ENCODE data around the gene SERINC4. TPM values are rescaled to one million over a fixed set of nuclear protein-coding genes. Genes with fewer than 3 reads are reported as not detected.
"Not testable (repeated sequence)": the region's sequence is repeated elsewhere in the genome, so short reads cannot be mapped to it uniquely, and the experiment has no call there.

Gene SERINC4
- total and polyA plus RNA-seq, 2 experiments from 2014 or later: not detected

- in situ Hi-C loops (cut with MboI): no loop called here
- H3F3A ChIP-seq (ENCODE audit: insufficient read depth): peaks cover 12% of the 10 kb centered on the region; the same call in 1 of the 2 replicates
- 12 to 19% methylated on average over 6 of the region's 6 CpGs for WGBS, 2 experiments (ENCODE audit: low coverage in 1 of 2, low lambda C conversion rate in 2 of 2, missing lambda C conversion rate in 2 of 2)
- peak overlapping the region; percentile 84 for H3K4me3 ChIP-seq
- peaks cover 50% of the 10 kb centered on the region for H3K79me2 ChIP-seq (ENCODE audit: insufficient read depth)
- peak overlapping the region; percentile 97 for H2AFZ ChIP-seq
- TF ChIP-seq EZH2 (IDR thresholded peaks at IDR 0.05; ENCODE audit: insufficient read depth, poor library complexity, severe bottlenecking) (no peak), EZH2phosphoT487 (IDR thresholded peaks at IDR 0.05; ENCODE audit: insufficient read depth, low read depth) (no peak)
- peak overlapping the region; percentile 79 for H3K9ac ChIP-seq
- DNase-seq: peak; percentile 47
- H3K27me3 ChIP-seq (replicated peaks; ENCODE audit: insufficient read depth): no peaks in the 10 kb centered on the region
- H3K27ac ChIP-seq: peak overlapping the region; percentile 23
- H3K9me3 ChIP-seq (ENCODE audit: low read depth): no peaks in the 10 kb centered on the region
- H3K36me3 ChIP-seq (ENCODE audit: low read depth): no peaks in the 10 kb centered on the region
- H4K20me1 ChIP-seq (ENCODE audit: insufficient read depth): no peaks in the 10 kb centered on the region
- no peaks in the 10 kb centered on the region for H3K9me2 ChIP-seq (ENCODE audit: insufficient read depth)
- 0 out of 2 replicates have a peak, but pooled peaks cover 24% of the 10 kb centered on the region for H3K4me1 ChIP-seq (ENCODE audit: insufficient read depth)
- peak overlapping the region; percentile 93 for H3K4me2 ChIP-seq (ENCODE audit: unreplicated experiment)
Measured at GRCh38 chr15:43828061-43828657, 28.1 kb upstream of the SERINC4 start.

GRCh38 chr15:43826508-43827341, 26.7 kb upstream of the SERINC4 start, which contains the start of gene WDR76:
Gene WDR76, plus strand, starts transcription at chr15:43827002. Its CDS starts 31 bp downstream, at chr15:43827033.
- H3K27me3 ChIP-seq (replicated peaks; ENCODE audit: insufficient read depth): no peaks in the 10 kb centered on the region
- peak within 1 kb of the TSS; percentile 40 for H3K27ac ChIP-seq
- H3K36me3 ChIP-seq (ENCODE audit: low read depth): no peaks in the 10 kb centered on the region
- WGBS, 2 experiments (ENCODE audit: low coverage in 1 of 2, low lambda C conversion rate in 2 of 2, missing lambda C conversion rate in 2 of 2): 4 to 6% methylated on average over 48 of the region's 48 CpGs
- peaks cover 64% of the 10 kb centered on the region for H3K79me2 ChIP-seq (ENCODE audit: insufficient read depth)
- no peaks in the 10 kb centered on the region for H3K9me2 ChIP-seq (ENCODE audit: insufficient read depth)
- peak within 1 kb of the TSS; percentile 84 for H3K4me3 ChIP-seq
- peaks cover 12% of the 10 kb centered on the region; the same call in 1 of the 2 replicates for H3F3A ChIP-seq (ENCODE audit: insufficient read depth)
- H3K4me2 ChIP-seq (ENCODE audit: unreplicated experiment): peak within 1 kb of the TSS; percentile 93
- peaks cover 26% of the 10 kb centered on the region; the same call in 1 of the 2 replicates for H3K4me1 ChIP-seq (ENCODE audit: insufficient read depth)
- in situ Hi-C loops (cut with MboI): no loop called here
- peak within 1 kb of the TSS; percentile 79 for H3K9ac ChIP-seq
- TF ChIP-seq EZH2phosphoT487 (IDR thresholded peaks at IDR 0.05; ENCODE audit: insufficient read depth, low read depth): no peak
- peak; percentile 90 for DNase-seq
- no peaks in the 10 kb centered on the region for H3K9me3 ChIP-seq (ENCODE audit: low read depth)
- H2AFZ ChIP-seq: peak within 1 kb of the TSS; percentile 97
- H4K20me1 ChIP-seq (ENCODE audit: insufficient read depth): no peaks in the 10 kb centered on the region

GRCh38 chr15:43826029-43826507, 26.0 kb upstream of the SERINC4 start:
- H3K9me3 ChIP-seq (ENCODE audit: low read depth): no peaks in the 10 kb centered on the region
- H3K9me2 ChIP-seq (ENCODE audit: insufficient read depth): no peaks in the 10 kb centered on the region
- H3F3A ChIP-seq (ENCODE audit: insufficient read depth): peaks cover 12% of the 10 kb centered on the region; the same call in 1 of the 2 replicates
- TF ChIP-seq EZH2 (IDR thresholded peaks at IDR 0.05; ENCODE audit: insufficient read depth, poor library complexity, severe bottlenecking) (no peak), EZH2phosphoT487 (IDR thresholded peaks at IDR 0.05; ENCODE audit: insufficient read depth, low read depth) (no peak)
- H3K27me3 ChIP-seq (replicated peaks; ENCODE audit: insufficient read depth): no peaks in the 10 kb centered on the region
- H3K27ac ChIP-seq: no peak overlapping the region
- peak overlapping the region; percentile 79 for H3K9ac ChIP-seq
- DNase-seq: no peak
- H2AFZ ChIP-seq: peak overlapping the region; percentile 97
- in situ Hi-C loops (cut with MboI): no loop called here
- H3K4me3 ChIP-seq: peak overlapping the region; percentile 84
- H3K4me2 ChIP-seq (ENCODE audit: unreplicated experiment): peak overlapping the region; percentile 93
- H4K20me1 ChIP-seq (ENCODE audit: insufficient read depth): no peaks in the 10 kb centered on the region
- H3K36me3 ChIP-seq (ENCODE audit: low read depth): no peaks in the 10 kb centered on the region
- 95 to 96% methylated on average over 11 of the region's 11 CpGs for WGBS, 2 experiments (ENCODE audit: low coverage in 1 of 2, low lambda C conversion rate in 2 of 2, missing lambda C conversion rate in 2 of 2)
- peaks cover 71% of the 10 kb centered on the region for H3K79me2 ChIP-seq (ENCODE audit: insufficient read depth)
- peaks cover 26% of the 10 kb centered on the region; the same call in 1 of the 2 replicates for H3K4me1 ChIP-seq (ENCODE audit: insufficient read depth)

GRCh38 chr15:43825305-43825704, 25.3 kb upstream of the SERINC4 start:
- Histone ChIP-seq H3K4me1 (ENCODE audit: insufficient read depth) (peaks cover 26% of the 10 kb centered on the region; the same call in 1 of the 2 replicates), H3F3A (ENCODE audit: insufficient read depth) (peaks cover 12% of the 10 kb centered on the region; the same call in 1 of the 2 replicates), H3K79me2 (ENCODE audit: insufficient read depth) (peaks cover 78% of the 10 kb centered on the region), H2AFZ (peak overlapping the region; percentile 97; the same call in 1 of the 2 replicates)
- H3K4me3 ChIP-seq; H3K9ac ChIP-seq; H3K36me3 ChIP-seq (ENCODE audit: low read depth); H3K4me2 ChIP-seq (ENCODE audit: unreplicated experiment); DNase-seq; H3K27me3 ChIP-seq (replicated peaks; ENCODE audit: insufficient read depth); H3K9me2 ChIP-seq (ENCODE audit: insufficient read depth); H3K27ac ChIP-seq; in situ Hi-C loops (cut with MboI); H4K20me1 ChIP-seq (ENCODE audit: insufficient read depth); H3K9me3 ChIP-seq (ENCODE audit: low read depth): not testable (repeated sequence)
- WGBS, 2 experiments (ENCODE audit: low coverage in 1 of 2, low lambda C conversion rate in 2 of 2, missing lambda C conversion rate in 2 of 2): 87 to 89% methylated on average over 11 of the region's 11 CpGs

Data from GM23248 (cell line).